HepG2 (cell line): ENCODE results near the gene SLC29A2. TPM values are rescaled to one million over a fixed set of nuclear protein-coding genes. Genes with fewer than 3 reads are reported as not detected.

ENCODE experiments used
- CENPX ChIP-seq: sonication (generic); formaldehyde crosslinking; IDR thresholded peaks from 2 replicates; pipeline ENCODE4 v1.9.0; 2021; ENCODE audit warnings: mild to moderate bottlenecking, missing genetic modification reagents, moderate library complexity
- GTF3A ChIP-seq: sonication (generic); formaldehyde crosslinking; conservative IDR thresholded peaks from 2 replicates; pipeline ENCODE4 v1.4.0; 2020; ENCODE audit warnings: mild to moderate bottlenecking, missing genetic modification reagents
- HOXA7 ChIP-seq: sonication (generic); formaldehyde crosslinking; IDR thresholded peaks from 2 replicates; pipeline ENCODE4 v1.8.1; 2022; ENCODE audit warnings: mild to moderate bottlenecking, missing genetic modification reagents, moderate library complexity
- MIER3 ChIP-seq: IDR thresholded peaks from 2 replicates; pipeline ENCODE4 v1.6.1; 2016; ENCODE audit warnings: missing compliant biosample characterization, borderline replicate concordance
- NR3C1 ChIP-seq: sonication (generic); formaldehyde crosslinking; IDR thresholded peaks from 2 replicates; pipeline ENCODE4 v1.4.0; 2020; ENCODE audit warnings: missing genetic modification reagents
- PHF5A ChIP-seq: IDR thresholded peaks from one replicate; pipeline ENCODE4 v1.6.1; 2018; ENCODE audit warnings: low read depth, missing genetic modification reagents; ENCODE audit not compliant: unreplicated experiment
- RFX1 ChIP-seq: fragments of 450-650 bp; IDR thresholded peaks from 2 replicates; pipeline ENCODE4 v1.6.1; 2017
- SATB2 ChIP-seq: sonication (generic); formaldehyde crosslinking; IDR thresholded peaks from 2 replicates; pipeline ENCODE4 v1.5.0; 2020; ENCODE audit warnings: missing genetic modification reagents
- SRF ChIP-seq: IDR thresholded peaks from 2 replicates; pipeline ENCODE4 v1.6.1; 2011; ENCODE audit warnings: mild to moderate bottlenecking, low read depth, low read length, moderate library complexity
- TCF12 ChIP-seq, 2 experiments: fragments of 450-650 bp in 1 of 2; sonication (generic) in 1 of 2; formaldehyde crosslinking in 1 of 2; IDR thresholded peaks; 2 replicates each; pipeline versions ENCODE4 v1.6.1 to v1.8.0; 2017 to 2022; ENCODE audit warnings: antibody characterized with exemption in 1 of 2, mild to moderate bottlenecking in 1 of 2, missing genetic modification reagents in 1 of 2, moderate library complexity in 1 of 2
- ZNF17 ChIP-seq: sonication (generic); formaldehyde crosslinking; IDR thresholded peaks from 2 replicates; pipeline ENCODE4 v1.5.0; 2020; ENCODE audit warnings: mild to moderate bottlenecking, missing genetic modification reagents
- ZNF362 ChIP-seq: sonication (generic); formaldehyde crosslinking; IDR thresholded peaks from 2 replicates; pipeline ENCODE4 v1.4.0; 2020; ENCODE audit warnings: missing genetic modification reagents, mild to moderate bottlenecking, borderline replicate concordance
- ZNF383 ChIP-seq: sonication (generic); formaldehyde crosslinking; IDR thresholded peaks from 2 replicates; pipeline ENCODE4 v1.4.0; 2020; ENCODE audit warnings: missing genetic modification reagents, mild to moderate bottlenecking, borderline replicate concordance
- ZNF740 ChIP-seq: sonication (generic); formaldehyde crosslinking; IDR thresholded peaks from 2 replicates; pipeline ENCODE4 v1.4.0; 2020; ENCODE audit warnings: missing genetic modification reagents
- ZSCAN22 ChIP-seq: sonication (generic); formaldehyde crosslinking; IDR thresholded peaks from 2 replicates; pipeline ENCODE4 v1.4.0; 2020; ENCODE audit warnings: mild to moderate bottlenecking, missing genetic modification reagents
- polyA plus RNA-seq, 8 experiments: library from polyadenylated mRNA; depleted of rRNA in 3 of 8; stranded (reverse) in 7 of 8; unstranded in 1 of 8; fragments of >200 nt; fragmentation: Illumina TruSeq in 4 of 8; extraction: Trizol in 4 of 8; gene quantifications; 2 replicates each; pipeline versions ENCODE4 v1.2.1 to v1.2.3, GENCODE V29; 2011 to 2016; ENCODE audit warnings: low read depth in 4 of 8, missing spikeins in 1 of 8, mixed read lengths in 1 of 8; ENCODE audit not compliant: insufficient read depth in 1 of 8
- total RNA-seq, 5 experiments: library from RNA; depleted of rRNA; stranded (reverse); fragments of >200 nt; fragmentation: Illumina TruSeq; extraction: Trizol; gene quantifications; 2 replicates each; pipeline ENCODE4 v1.2.3, GENCODE V29; 2016; ENCODE audit warnings: low read depth in 1 of 5
- TF ChIP-seq, protein P1 (sequence below): IDR thresholded peaks from 2 replicates; pipeline ENCODE4 v1.6.1; 2016; ENCODE audit warnings: low read depth, missing genetic modification reagents, missing compliant biosample characterization
- TF ChIP-seq, protein P2 (sequence below): sonication (generic); formaldehyde crosslinking; IDR thresholded peaks from 2 replicates; pipeline ENCODE4 v1.4.0; 2020; ENCODE audit warnings: missing genetic modification reagents

SLC29A2 gene
- total and polyA plus RNA-seq, 2 of the 13 experiments (the other 11 are each of a cell fraction or from before 2014, with no cell fraction given), result 0.63 to 0.66 TPM

GRCh38 chr11:66312549-66313320 is 58.8 kb downstream of the SLC29A2 start (continued):
- TF ChIP-seq SATB2 (CRISPR knock-in tag), result no peak
- TF ChIP-seq, protein P1, sequence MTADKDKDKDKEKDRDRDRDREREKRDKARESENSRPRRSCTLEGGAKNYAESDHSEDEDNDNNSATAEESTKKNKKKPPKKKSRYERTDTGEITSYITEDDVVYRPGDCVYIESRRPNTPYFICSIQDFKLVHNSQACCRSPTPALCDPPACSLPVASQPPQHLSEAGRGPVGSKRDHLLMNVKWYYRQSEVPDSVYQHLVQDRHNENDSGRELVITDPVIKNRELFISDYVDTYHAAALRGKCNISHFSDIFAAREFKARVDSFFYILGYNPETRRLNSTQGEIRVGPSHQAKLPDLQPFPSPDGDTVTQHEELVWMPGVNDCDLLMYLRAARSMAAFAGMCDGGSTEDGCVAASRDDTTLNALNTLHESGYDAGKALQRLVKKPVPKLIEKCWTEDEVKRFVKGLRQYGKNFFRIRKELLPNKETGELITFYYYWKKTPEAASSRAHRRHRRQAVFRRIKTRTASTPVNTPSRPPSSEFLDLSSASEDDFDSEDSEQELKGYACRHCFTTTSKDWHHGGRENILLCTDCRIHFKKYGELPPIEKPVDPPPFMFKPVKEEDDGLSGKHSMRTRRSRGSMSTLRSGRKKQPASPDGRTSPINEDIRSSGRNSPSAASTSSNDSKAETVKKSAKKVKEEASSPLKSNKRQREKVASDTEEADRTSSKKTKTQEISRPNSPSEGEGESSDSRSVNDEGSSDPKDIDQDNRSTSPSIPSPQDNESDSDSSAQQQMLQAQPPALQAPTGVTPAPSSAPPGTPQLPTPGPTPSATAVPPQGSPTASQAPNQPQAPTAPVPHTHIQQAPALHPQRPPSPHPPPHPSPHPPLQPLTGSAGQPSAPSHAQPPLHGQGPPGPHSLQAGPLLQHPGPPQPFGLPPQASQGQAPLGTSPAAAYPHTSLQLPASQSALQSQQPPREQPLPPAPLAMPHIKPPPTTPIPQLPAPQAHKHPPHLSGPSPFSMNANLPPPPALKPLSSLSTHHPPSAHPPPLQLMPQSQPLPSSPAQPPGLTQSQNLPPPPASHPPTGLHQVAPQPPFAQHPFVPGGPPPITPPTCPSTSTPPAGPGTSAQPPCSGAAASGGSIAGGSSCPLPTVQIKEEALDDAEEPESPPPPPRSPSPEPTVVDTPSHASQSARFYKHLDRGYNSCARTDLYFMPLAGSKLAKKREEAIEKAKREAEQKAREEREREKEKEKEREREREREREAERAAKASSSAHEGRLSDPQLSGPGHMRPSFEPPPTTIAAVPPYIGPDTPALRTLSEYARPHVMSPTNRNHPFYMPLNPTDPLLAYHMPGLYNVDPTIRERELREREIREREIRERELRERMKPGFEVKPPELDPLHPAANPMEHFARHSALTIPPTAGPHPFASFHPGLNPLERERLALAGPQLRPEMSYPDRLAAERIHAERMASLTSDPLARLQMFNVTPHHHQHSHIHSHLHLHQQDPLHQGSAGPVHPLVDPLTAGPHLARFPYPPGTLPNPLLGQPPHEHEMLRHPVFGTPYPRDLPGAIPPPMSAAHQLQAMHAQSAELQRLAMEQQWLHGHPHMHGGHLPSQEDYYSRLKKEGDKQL (CRISPR knock-in tag), result no peak
- TF ChIP-seq, protein P2, sequence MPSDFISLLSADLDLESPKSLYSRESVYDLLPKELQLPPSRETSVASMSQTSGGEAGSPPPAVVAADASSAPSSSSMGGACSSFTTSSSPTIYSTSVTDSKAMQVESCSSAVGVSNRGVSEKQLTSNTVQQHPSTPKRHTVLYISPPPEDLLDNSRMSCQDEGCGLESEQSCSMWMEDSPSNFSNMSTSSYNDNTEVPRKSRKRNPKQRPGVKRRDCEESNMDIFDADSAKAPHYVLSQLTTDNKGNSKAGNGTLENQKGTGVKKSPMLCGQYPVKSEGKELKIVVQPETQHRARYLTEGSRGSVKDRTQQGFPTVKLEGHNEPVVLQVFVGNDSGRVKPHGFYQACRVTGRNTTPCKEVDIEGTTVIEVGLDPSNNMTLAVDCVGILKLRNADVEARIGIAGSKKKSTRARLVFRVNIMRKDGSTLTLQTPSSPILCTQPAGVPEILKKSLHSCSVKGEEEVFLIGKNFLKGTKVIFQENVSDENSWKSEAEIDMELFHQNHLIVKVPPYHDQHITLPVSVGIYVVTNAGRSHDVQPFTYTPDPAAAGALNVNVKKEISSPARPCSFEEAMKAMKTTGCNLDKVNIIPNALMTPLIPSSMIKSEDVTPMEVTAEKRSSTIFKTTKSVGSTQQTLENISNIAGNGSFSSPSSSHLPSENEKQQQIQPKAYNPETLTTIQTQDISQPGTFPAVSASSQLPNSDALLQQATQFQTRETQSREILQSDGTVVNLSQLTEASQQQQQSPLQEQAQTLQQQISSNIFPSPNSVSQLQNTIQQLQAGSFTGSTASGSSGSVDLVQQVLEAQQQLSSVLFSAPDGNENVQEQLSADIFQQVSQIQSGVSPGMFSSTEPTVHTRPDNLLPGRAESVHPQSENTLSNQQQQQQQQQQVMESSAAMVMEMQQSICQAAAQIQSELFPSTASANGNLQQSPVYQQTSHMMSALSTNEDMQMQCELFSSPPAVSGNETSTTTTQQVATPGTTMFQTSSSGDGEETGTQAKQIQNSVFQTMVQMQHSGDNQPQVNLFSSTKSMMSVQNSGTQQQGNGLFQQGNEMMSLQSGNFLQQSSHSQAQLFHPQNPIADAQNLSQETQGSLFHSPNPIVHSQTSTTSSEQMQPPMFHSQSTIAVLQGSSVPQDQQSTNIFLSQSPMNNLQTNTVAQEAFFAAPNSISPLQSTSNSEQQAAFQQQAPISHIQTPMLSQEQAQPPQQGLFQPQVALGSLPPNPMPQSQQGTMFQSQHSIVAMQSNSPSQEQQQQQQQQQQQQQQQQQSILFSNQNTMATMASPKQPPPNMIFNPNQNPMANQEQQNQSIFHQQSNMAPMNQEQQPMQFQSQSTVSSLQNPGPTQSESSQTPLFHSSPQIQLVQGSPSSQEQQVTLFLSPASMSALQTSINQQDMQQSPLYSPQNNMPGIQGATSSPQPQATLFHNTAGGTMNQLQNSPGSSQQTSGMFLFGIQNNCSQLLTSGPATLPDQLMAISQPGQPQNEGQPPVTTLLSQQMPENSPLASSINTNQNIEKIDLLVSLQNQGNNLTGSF (CRISPR knock-in tag), result no peak
- TF ChIP-seq ZNF17 (CRISPR knock-in tag), result no peak
- no peak for TF ChIP-seq CENPX (CRISPR knock-in tag)
- no peak for TF ChIP-seq HOXA7 (CRISPR knock-in tag)
- TF ChIP-seq ZNF740 (CRISPR knock-in tag), result no peak
- no peak for TF ChIP-seq SRF
- no peak for TF ChIP-seq MIER3 (CRISPR knock-in tag)
- TF ChIP-seq ZNF383, result 0 out of 2 replicates have a peak, but pooled peaks have one; percentile 34
- TF ChIP-seq PHF5A (CRISPR knock-in tag), result no peak
- 0 out of 2 replicates have a peak, but pooled peaks have one; percentile 1 for TF ChIP-seq GTF3A
- TF ChIP-seq ZSCAN22 (CRISPR knock-in tag), result no peak
- no peak for TF ChIP-seq ZNF362
- no peak for TF ChIP-seq RFX1
- TF ChIP-seq NR3C1 (CRISPR knock-in tag), result no peak
- no peak for TF ChIP-seq TCF12 (IDR thresholded peaks at IDR 0.05)
- TF ChIP-seq TCF12 (CRISPR knock-in tag; IDR thresholded peaks at IDR 0.05), result 0 out of 2 replicates have a peak, but pooled peaks have one; percentile 81
